ENCODE measurements around the gene WNK2. TPM values are rescaled to one million over a fixed set of nuclear protein-coding genes. Genes with fewer than 3 reads are reported as not detected.
A peak's percentile ranks its signal among the peaks of the same experiment; 100 is the strongest.

The WNK2 gene
- total RNA-seq, 1 donor from 2014 or later: 1.0 TPM

GRCh38 chr9:93301911-93302541 is 118.1 kb downstream of the WNK2 start:
- TF ChIP-seq CTCF (conservative IDR thresholded peaks at IDR 0.05; ENCODE audit: low read depth, low read length): no peak
- H3K4me3 ChIP-seq (ENCODE audit: low read depth, low read length): no peak overlapping the region
- no peak for DNase-seq (ENCODE audit: low read depth)

GRCh38 chr9:93302586-93303257 is 118.8 kb downstream of the WNK2 start:
- no peak for DNase-seq (ENCODE audit: low read depth)
- peak; percentile 75 for TF ChIP-seq CTCF (conservative IDR thresholded peaks at IDR 0.05; ENCODE audit: low read depth, low read length)
- no peak overlapping the region for H3K4me3 ChIP-seq (ENCODE audit: low read depth, low read length)

GRCh38 chr9:93303258-93303771 is 119.4 kb downstream of the WNK2 start:
- no peak for DNase-seq (ENCODE audit: low read depth)
- H3K4me3 ChIP-seq (ENCODE audit: low read depth, low read length): no peak overlapping the region
- no peak for TF ChIP-seq CTCF (conservative IDR thresholded peaks at IDR 0.05; ENCODE audit: low read depth, low read length)

GRCh38 chr9:93303806-93304573 is 120.1 kb downstream of the WNK2 start:
- no peak for DNase-seq (ENCODE audit: low read depth)
- H3K4me3 ChIP-seq (ENCODE audit: low read depth, low read length): no peak overlapping the region
- TF ChIP-seq CTCF (conservative IDR thresholded peaks at IDR 0.05; ENCODE audit: low read depth, low read length): no peak

GRCh38 chr9:93304574-93305496 is 120.9 kb downstream of the WNK2 start:
- no peak overlapping the region for H3K4me3 ChIP-seq (ENCODE audit: low read depth, low read length)
- peak; percentile 82 for TF ChIP-seq CTCF (conservative IDR thresholded peaks at IDR 0.05; ENCODE audit: low read depth, low read length)
- no peak for DNase-seq (ENCODE audit: low read depth)

GRCh38 chr9:93305497-93306020 is 121.6 kb downstream of the WNK2 start:
- DNase-seq (ENCODE audit: low read depth): no peak
- no peak overlapping the region for H3K4me3 ChIP-seq (ENCODE audit: low read depth, low read length)
- TF ChIP-seq CTCF (conservative IDR thresholded peaks at IDR 0.05; ENCODE audit: low read depth, low read length): no peak
